Astrocyte of the spinal cord (primary cell): ENCODE measurements around the gene LIPG.

Experiments
- DNase-seq: peaks from one replicate; pipeline ENCODE4 v3.0.0; 2011; ENCODE audit warnings: low read depth, low spot score
- H3K4me3 ChIP-seq: 2 replicates; pipeline ENCODE4 v1.5.1; 2011; ENCODE audit warnings: low read depth, mild to moderate bottlenecking, low read length, moderate library complexity
- in situ Hi-C: cut with HindIII; loops from 2 replicates; pipeline ENCODE4 v1.10.0; 2017; ENCODE audit warnings: low sequenced_read_pairs
- TF ChIP-seq, protein P1 (sequence below): IDR thresholded peaks from 2 replicates; pipeline ENCODE4 v1.5.1; 2012; ENCODE audit warnings: low read depth, mild to moderate bottlenecking, low read length, inconsistent platforms

Gene LIPG

DNA sequence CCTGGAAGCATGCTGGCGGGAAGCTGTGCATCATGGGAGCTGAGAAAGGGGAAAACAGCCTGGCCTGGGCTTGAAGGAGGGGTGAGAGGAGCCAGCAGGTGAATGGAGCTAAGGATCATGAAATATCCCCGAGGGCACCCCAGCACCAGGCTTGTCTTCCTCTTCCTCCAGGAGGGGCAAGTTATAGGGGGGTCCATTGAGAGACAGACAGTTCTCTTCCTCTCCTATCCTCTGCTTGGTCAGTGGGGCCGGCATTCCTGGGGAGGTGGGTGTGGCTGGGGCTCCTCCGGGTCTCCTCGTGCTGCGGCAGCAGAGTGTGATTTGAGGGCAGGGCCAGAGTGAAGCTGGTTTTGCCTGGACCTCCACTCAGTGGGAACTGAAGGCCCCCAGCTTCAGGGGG is 78.9 kb downstream of the LIPG start:
- no peak for DNase-seq
- TF ChIP-seq, protein P1, sequence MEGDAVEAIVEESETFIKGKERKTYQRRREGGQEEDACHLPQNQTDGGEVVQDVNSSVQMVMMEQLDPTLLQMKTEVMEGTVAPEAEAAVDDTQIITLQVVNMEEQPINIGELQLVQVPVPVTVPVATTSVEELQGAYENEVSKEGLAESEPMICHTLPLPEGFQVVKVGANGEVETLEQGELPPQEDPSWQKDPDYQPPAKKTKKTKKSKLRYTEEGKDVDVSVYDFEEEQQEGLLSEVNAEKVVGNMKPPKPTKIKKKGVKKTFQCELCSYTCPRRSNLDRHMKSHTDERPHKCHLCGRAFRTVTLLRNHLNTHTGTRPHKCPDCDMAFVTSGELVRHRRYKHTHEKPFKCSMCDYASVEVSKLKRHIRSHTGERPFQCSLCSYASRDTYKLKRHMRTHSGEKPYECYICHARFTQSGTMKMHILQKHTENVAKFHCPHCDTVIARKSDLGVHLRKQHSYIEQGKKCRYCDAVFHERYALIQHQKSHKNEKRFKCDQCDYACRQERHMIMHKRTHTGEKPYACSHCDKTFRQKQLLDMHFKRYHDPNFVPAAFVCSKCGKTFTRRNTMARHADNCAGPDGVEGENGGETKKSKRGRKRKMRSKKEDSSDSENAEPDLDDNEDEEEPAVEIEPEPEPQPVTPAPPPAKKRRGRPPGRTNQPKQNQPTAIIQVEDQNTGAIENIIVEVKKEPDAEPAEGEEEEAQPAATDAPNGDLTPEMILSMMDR, result no peak
- H3K4me3 ChIP-seq, result no peak overlapping the region
- in situ Hi-C loops, result no loop called here

DNA sequence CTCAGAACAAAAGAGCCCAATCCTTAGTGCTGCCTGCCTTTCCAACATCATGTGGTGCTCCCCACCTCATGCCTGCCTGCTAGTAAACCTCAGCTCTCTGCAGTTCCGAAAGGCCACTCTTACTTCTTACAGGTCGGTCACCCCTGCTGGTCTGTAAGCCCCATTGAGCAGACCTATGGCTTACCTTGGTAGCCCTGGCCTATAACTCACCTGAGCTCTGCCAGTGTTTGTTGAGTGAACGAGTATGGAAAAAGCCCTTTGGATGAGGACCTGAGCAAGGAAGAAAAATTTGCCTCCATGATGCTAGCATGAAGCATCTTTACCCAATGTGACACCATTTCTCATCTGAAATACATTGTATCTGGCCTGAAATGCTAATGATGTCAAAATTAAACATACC is 83.3 kb downstream of the LIPG start:
- TF ChIP-seq, protein P1, result no peak
- no peak overlapping the region for H3K4me3 ChIP-seq
- no peak for DNase-seq
- in situ Hi-C loops, result no loop called here

DNA sequence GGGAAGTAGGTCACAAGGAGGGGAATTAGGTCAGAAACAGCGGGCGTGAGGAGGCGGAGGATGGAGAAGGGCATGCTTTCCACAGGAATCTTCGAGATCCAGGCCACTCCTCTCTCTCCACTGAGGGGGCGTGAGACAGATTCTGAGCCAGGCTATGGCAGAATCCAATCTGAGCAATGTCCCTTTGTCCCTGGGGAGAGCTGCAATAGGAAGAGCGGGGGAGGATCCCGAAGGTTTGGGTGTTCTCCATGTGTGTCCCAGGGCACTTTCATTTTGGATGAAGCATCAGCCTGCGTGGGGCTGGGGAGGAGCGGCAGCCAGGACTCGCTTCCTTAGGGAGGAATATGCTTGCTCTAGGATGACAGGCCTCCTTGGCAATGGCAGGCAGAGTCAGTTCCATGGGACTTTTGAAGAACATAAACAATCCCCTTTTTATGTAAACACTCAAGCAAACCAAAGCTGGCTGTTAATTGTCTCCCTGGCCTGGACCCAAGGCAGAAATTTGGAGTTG is 84.0 kb downstream of the LIPG start:
- in situ Hi-C loops, result no loop called here
- no peak for DNase-seq
- H3K4me3 ChIP-seq, result no peak overlapping the region
- TF ChIP-seq, protein P1, result no peak

DNA sequence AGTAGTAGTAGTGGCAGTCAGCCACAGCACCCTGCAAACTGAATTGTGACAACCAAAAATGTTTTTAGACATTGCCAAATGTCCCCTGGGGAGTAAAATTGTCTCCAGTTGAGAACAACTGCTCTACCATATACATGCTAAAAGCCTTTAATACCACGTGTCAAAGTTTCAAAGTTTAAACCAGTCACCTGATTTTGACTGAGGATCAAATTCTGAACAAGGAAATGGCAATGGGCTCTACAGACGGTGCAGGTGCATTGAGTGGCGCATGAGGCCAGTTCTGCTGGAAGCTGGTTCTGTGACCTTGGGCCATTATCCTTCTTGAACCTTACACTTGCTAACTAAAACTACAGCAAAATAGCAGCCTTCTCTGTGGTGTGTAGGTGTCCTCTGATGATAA is 85.0 kb downstream of the LIPG start:
- DNase-seq, result no peak
- H3K4me3 ChIP-seq, result no peak overlapping the region
- in situ Hi-C loops, result no loop called here
- TF ChIP-seq, protein P1, result no peak

DNA sequence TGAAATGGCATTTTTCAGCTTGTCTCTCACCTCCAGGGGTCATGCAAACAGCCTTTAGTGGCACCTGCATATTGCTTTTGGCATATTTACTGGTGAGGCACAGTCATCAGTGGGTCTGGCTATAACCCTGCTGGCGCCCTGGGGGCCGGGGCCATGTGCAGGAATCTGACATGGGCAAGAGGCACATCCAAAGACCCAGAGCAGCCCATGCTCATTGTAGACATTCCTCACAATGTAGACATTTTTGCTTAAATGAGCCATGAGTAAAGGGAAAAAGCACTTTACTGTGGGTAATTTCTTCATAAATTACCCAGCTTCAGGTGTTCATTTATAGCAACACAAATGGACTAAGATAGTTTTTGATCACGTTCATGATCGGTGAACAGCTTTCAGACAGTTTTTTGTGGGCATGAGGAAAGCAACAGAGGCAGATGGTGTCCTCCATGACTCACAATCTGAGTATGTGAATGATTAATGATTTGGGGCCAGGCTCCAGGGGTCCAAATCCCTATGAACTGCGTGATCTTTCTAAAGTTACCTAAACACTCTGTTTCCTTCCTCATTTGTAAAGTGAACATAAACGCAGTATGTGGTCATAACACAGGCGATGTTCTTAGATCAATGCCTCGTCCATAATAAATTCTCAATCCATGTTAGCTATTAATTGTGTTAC is 85.8 kb downstream of the LIPG start:
- peak; percentile 48 for DNase-seq
- in situ Hi-C loops, result no loop called here
- no peak overlapping the region for H3K4me3 ChIP-seq
- TF ChIP-seq, protein P1, result no peak

DNA sequence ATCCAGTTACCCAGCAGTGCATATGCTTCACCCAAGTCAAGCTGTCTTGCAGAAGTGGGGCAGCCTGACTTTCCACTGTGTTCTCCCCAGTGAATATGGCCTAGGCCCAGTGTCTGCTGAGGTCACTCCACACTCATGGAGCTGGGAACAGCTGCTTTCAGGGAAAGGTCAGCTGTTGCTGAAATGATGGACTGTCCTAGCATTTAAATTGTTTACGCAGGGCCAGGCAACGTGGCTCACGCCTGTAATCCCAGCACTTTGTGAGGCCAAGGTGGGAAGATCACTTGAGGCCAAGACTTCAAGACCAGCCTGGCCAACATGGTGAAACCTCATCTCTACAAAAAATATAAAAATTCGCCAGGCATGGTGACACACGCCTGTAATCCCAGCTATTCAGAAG is 86.5 kb downstream of the LIPG start:
- TF ChIP-seq, protein P1, result no peak
- no peak overlapping the region for H3K4me3 ChIP-seq
- DNase-seq, result no peak
- in situ Hi-C loops, result no loop called here
